KBM-7 (cell line): ENCODE data around the gene ERP44.
"Not testable (repeated sequence)": the region's sequence is repeated elsewhere in the genome, so short reads cannot be mapped to it uniquely, and the experiment has no call there.

ENCODE experiments used
- DNase-seq: peaks from one replicate; pipeline ENCODE4 v3.0.0-alpha.2; 2015
- in situ Hi-C: fragments of 300-500 bp; cut with MboI; formaldehyde crosslinking; loops from 2 replicates; pipeline ENCODE4 v1.14.3; 2020; ENCODE audit warnings: low sequenced_read_pairs, low pct_unique_long_range_greater_than_20kb, mixed read lengths

The ERP44 gene

DNA sequence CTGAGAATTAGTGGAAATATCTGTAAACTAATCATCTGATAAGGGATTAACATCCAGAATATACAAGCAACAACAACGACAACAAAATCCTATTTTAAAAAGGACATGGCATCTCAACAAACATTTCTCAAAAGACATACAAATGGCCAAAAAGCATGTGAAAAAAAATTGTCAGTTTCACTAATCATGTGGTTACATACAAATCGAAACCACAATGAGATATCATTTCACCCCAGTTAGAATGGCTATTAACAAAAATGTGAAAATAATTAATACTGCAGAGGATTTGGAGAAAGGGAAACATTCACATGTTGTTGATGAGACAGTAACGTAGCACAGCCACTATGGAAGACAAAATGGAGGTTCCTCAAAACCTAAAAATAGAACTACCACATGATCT lies 69.5 kb downstream of the ERP44 start:
- in situ Hi-C loops, result loop anchor here (25.0 kb wide), 1 partner anchor 183 kb away; no protein-coding TSS in a partner anchor
- no peak for DNase-seq

DNA sequence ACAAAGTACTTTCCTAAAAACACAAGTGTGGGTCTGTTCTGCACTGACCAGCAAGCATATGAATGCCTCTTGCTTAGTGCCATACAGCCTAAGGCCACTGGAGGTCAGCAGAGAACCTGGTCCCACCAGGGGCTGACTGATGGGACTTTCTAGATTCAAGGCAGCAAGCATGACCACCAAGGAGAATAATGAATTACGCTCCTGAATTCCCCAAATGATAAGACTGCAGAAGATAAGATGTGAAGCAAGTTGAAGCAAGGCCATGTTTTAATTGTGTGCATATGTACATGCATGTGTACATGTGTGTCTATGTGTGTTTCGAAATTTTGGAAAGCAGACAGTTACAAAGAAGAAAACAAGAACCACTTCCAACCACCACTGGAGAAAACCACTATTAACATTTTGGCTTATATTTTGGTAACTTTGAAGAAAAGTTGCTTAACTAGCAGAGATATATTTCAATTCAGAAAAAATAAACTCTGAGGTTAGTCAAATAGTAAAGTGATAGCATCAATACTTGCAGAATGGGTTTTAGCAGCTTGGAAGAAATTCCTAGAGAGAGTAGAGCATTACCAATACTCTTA lies 70.5 kb downstream of the ERP44 start:
- in situ Hi-C loops, result loop anchor here (25.0 kb wide), 1 partner anchor 184 kb away; no protein-coding TSS in a partner anchor
- peak; percentile 80 for DNase-seq

DNA sequence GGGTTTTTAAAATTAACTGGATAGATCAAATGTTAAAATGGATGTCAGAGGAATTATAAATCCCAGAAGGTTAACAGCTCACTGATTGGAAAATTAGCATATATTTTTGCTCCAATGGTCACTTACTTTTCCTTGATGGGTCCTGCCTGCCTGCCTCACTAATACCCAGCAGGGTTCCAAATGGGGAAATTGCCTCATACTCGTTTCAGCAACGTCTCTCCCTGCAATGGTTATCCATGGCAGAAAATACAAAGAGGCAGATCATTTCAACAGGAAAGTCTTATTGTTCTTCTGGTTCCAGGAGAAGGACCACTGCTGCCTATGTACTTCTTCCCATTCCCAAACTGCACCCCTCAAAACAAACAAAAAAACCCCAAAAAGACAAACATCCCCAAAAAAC lies 71.3 kb downstream of the ERP44 start:
- in situ Hi-C loops, result loop anchor here (25.0 kb wide), 1 partner anchor 185 kb away; no protein-coding TSS in a partner anchor
- no peak for DNase-seq

DNA sequence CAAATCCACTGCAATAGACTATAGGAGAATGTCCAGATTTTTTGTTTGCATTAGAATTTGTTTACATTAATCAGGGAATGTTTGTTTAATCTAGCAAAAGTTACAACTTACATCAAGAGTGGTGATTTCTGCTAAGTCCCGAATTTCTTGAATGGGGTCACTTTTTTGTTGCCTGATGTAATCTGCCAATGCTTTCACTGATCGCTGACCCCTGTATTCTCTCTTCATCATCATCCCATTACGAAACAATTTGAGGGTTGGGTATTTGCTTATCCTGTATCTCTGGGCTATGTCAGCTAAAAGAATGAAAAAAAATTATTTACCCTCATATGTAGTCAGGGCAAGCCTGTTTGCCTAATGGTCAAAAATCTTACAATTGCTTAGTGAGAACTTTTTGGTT lies 76.9 kb downstream of the ERP44 start:
- DNase-seq, result no peak
- in situ Hi-C loops, result loop anchor here (25.0 kb wide), 1 partner anchor 835 kb away; no protein-coding TSS in a partner anchor

DNA sequence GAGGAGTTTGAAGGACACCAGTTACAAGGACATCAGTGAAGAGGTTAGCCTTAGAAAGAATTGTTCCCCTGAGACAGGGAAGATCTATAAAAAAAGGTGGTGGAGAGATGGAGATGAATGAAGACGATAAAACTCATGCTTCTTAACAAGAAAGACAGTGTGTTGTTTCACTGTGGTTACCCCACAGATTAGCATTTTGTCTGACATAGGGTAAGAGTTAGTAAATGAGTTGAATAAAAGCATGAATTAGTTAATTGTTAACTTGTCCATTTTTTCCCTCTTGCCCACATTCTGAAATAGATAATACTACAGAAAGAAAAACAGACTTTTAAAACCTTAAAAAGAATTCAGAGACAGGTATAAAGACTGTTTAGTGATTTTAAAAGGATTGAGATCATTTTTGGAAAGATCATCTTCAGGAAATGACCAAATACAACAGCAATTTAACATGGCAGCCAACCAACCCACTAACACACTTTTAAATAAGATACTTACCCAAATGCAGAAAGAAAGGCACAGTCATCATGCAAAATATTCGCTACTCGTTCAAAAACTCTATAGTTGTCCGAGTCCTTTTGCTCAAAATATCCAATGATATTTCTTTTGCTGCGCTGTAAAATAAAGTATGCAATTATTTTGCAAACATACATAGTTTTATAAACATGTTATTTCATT lies 78.5 kb downstream of the ERP44 start:
- no peak for DNase-seq
- in situ Hi-C loops, result loop anchor here (25.0 kb wide), 1 partner anchor 833 kb away; no protein-coding TSS in a partner anchor

DNA sequence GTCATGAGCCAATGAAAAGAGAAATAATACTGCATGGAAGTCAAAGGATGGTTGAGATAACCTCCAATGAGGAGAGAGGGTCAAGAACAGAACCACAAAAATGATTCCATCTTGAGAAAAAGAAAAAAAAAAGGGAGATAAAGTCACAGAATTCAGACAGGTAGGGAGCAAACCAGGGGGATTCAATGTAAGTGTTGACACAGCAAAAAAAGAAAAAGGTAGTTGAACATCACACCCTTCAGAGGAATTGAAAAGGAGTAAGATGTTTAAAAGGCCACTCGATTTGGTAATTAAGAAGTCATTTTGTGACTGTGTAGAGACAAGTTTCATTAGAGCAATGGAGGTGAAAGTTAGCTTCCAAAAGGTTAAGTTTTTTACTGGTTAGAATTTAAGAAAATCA lies 79.3 kb downstream of the ERP44 start:
- in situ Hi-C loops, result loop anchor here (25.0 kb wide), 1 partner anchor 832 kb away; no protein-coding TSS in a partner anchor
- DNase-seq, result no peak

DNA sequence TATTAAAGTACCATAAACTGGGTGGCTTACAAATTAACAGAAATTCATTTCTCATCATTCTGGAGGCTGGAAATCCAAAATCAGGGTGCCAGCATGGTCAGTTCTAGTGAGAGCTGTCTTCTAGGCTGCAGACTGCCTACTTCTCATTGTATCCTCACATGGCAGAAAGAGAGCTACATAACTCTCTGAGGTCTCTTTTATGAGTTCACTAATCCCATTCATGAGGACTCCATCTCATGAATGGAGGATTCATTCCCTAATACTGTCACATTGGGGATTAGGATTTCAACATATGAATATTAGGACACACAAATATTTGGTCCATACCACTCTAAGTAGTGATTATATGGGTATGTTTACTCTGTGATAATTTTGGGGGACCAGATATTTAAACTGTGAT lies 84.0 kb downstream of the ERP44 start:
- in situ Hi-C loops, result loop anchor here (25.0 kb wide), 1 partner anchor 828 kb away; no protein-coding TSS in a partner anchor
- no peak for DNase-seq

DNA sequence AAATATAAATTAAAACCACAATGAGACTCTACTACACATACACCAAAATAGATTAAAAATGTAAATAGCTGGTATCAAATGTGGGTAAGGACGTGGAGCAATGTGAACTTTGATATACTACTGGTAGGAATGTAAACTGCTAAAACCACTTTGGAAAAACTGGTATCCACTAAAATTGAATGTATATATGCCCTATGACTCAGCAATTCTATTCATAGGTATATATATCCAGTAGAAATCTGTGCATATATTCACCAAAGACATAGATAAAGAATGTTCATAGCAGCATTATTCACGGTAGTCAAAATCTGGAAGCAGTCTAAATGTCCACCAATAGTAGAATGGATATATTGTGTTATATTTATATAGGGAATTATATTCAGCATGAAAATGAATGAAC lies 85.2 kb downstream of the ERP44 start:
- in situ Hi-C loops, result loop anchor here (25.0 kb wide), 1 partner anchor 826 kb away; no protein-coding TSS in a partner anchor
- DNase-seq, result no peak

DNA sequence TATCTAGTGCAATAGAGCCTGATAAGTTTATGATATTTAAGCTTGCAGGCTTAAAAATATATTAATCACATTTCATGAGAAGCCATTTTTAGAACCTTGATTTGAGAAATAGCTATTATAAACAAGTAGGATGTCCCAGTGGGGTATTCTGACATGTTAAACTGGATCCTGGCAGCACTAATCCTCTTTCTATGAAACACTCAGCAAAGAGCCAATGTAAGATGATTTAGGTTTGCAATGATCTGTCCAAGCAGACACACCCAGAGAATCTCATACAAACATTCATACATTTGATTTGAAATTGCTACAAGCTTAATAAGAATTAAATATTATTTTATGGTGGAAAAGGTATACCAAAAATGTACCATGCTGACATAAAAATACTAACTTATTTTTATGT lies 86.5 kb downstream of the ERP44 start:
- no peak for DNase-seq
- in situ Hi-C loops, result loop anchor here (25.0 kb wide), 1 partner anchor 825 kb away; no protein-coding TSS in a partner anchor

DNA sequence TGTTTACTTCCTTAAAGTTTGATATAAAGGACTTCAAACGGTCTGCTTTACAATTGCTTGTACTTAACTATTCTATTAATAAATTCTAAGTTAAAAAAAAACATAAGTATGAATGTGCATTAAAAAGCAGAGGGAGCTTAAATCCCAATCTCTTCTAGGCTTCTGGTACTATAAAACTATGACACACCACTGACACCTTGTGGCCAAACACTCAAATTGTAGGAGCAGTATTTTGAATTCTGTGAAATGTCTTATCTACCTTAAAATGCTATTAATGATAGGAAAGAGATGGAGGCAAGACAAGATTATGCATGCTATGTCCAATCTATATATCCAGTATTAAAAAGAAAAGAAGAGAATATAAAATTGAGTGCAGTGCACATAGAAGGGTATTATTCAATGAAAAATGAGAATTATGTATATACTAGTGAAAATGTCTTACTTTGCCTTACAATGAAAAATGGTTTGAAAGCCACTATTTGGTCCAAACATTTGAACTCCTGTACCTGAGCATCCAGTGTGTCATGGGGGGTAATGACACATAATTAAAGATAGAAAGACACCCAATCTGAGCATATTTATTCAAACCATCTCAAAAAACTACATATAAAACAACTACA lies 87.6 kb downstream of the ERP44 start:
- peak; percentile 68 for DNase-seq
- in situ Hi-C loops, result loop anchor here (25.0 kb wide), 1 partner anchor 824 kb away; no protein-coding TSS in a partner anchor

DNA sequence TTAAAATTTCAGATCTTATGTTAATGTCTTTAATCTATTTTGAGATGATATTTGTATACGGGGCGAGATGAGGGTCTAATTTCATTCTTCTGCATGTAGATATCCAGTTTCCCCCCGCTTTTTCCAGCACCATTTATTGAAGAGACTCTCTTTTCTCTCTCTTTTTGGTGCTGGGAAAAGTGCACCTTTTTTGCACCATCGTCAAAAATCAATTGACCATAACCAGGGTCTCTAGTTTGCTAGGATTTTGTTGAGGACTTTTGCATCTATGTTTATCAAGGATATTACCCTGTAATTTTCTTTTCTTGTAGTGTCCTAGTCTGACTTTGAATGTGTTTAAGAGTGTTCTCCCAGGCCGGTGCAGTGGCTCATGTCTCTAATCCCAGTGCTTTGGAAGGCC lies 99.0 kb downstream of the ERP44 start:
- no peak for DNase-seq
- in situ Hi-C loops, result loop anchor here (25.0 kb wide), 1 partner anchor 812 kb away; no protein-coding TSS in a partner anchor

DNA sequence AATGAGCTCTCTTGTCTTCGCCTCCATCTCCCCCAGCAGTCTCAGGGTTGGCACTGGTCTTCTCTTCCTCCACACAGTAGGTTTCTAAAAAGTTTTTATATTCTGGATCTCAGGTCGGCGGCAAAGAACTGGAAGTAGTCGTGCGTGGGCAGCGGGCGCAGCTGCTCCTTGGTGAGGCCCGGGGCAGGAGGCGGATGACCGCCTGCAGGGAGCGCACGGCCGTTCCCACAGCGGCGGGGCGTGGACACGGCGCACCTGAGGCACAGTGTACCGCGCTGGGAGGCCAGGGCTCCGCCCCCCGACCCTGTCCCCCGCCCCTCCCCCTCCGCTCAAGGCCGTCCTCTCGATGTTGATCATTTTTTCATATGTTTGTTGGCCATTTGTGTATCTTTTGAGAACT lies 99.9 kb downstream of the ERP44 start:
- in situ Hi-C loops, result no loop called here
- DNase-seq, result no peak

DNA sequence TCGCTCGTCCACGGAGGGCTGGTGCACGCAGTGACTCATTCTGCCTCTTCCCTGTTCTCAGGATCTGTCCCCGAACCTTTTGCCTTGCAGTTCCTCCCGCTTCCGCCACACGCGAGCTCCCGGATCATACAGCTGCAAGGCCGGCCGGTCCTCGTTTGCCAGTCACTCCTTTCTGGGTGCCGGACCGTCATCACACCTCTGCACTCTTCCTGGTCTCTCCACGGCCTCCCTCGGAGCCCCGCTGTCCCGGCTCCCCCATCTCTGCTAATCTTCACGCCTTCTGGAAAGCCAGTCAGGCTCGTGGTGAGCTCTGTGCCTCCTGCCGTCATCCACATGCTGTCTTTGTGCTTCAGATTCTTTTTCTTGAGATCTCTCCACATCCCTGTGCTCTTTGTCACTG lies 100.5 kb downstream of the ERP44 start:
- DNase-seq, result no peak
- in situ Hi-C loops, result no loop called here

DNA sequence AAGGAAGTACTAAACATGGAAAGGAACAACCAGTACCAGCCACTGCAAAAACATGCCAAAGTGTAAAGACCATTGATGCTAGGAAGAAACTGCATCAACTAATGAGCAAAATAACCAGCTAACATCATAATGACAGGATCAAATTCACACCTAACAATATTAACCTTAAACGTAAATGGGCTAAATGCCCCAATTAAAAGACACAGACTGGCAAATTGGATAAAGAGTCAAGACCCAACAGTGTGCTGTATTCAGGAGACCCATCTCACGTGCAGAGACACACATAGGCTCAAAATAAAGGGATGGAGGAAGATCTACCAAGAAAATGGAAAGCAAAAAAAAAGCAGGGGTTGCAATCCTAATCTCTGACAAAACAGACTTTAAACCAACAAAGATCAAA lies 108.3 kb downstream of the ERP44 start:
- DNase-seq, in situ Hi-C loops: not testable (repeated sequence)

DNA sequence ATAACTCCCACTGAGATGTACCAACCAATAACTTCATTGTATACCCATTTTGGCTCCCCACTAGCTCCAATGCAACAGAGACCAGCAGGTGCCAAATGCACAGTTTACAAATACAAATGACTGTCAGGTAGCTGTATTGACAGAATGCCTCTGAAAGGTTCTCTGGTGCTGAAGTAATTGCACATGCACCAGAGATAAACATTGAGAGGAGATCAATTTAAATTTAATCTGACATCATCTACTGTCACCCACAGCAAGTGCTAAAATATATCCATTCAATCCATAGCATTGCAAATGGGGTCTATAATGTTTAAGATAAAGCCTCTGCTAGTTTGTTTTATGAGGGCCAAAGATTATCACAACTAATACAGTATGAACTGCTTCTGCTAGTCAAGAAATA lies 112.2 kb downstream of the ERP44 start:
- in situ Hi-C loops, result no loop called here
- DNase-seq, result no peak

DNA sequence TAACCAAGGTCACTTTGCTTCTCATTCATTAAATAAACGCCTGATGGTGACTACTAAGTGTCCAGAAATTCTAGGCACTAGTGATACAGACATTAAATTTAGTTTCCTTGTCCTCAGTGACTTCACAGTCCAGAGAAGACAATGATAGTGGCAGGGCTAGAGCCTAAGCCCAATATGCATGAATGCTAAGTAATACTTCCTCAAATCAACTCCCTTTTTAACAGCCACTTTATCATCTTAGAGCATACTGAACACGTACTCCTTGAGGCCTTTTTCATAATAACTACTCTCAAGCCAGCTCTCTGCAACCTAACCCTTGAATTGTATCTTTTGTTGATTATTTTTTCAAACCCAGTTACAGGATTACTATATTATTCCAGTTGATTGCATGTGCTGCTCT lies 118.2 kb downstream of the ERP44 start:
- in situ Hi-C loops, result no loop called here
- peak; percentile 39 for DNase-seq

DNA sequence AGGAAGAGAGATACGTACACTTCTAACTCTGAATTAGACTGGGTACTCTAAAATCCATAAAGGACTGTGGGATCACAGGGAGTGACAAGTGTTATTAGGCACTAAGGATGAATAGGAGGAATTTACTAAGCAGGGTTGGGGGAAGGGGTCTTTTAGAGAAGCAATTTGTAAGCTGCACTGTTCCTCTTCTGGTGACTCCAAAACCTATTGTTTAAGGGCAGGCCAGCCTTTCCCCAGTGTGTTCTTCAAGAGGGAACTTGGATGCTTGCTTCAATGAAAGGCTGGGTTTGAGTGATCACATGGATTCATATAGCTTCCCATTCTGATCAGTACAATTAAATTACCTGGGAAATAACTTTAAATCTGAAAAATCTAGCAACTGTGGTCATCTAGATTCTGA lies 120.6 kb downstream of the ERP44 start:
- DNase-seq, result no peak
- in situ Hi-C loops, result no loop called here

DNA sequence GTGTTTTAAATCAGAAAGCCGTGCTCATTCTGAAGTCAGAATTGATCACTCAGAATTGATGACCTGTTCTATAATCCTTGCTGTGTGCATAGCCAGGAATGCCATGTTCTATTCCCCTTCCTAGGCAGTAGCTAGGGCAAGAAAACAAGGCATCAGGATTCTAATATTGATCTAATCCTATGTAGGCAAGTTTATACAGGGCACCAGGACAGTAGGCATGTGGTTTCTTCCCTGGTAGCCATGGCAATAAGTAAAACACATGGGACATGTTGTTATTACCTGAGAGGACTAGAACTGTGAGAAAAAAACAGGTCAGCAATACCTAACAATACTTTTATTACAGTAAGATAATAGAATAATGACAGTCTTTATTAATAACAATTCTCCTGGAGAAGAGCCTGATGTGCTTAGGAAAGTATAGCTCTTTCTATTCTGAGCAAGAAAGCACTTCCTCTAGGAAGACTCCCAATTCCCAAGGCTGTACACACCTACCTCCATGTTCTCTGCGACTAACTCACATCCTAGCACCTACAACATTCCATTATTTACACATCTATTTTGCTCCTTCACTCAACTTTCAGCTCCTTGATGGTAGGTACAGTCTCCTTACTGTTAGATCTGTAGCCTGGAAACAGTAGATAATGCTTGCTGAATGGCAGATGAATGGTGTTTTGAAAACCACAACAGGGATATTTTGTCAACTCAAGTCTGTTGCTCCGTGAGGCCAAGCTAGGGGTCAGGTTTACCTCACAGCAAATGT lies 121.6 kb downstream of the ERP44 start:
- in situ Hi-C loops, result no loop called here
- no peak for DNase-seq

DNA sequence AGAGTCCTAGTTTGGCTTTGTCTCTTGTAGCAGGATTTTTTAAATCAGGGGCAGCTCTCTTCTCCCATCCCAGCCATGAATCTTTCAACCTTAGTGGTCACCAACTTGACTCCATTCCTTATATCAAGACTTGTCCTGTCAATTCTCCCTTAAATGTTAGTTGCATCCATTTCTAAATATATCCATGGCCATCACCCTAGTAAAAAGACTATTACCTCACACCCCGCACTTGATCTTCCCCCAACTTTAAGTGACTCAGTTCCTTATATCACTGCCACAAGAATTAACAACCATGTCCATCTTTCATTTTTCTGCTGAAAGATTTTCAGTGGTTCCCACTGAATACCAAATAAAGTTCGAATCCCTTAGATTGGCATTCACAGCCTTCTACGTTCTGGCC lies 125.3 kb downstream of the ERP44 start:
- in situ Hi-C loops, result no loop called here
- no peak for DNase-seq
